Hematopoietic multipotent progenitor cell (in vitro differentiated cells): ENCODE results near the gene TUBGCP5. TPM values are rescaled to one million over a fixed set of nuclear protein-coding genes. Genes with fewer than 3 reads are reported as not detected.
"Not testable (repeated sequence)": the region's sequence is repeated elsewhere in the genome, so short reads cannot be mapped to it uniquely, and the experiment has no call there.

Experiments used
- DNase-seq, 3 donors: peaks; one replicate each; pipeline ENCODE4 v3.0.0-alpha.2; 2011 to 2015; ENCODE audit warnings: low read depth in 2 of 3, low spot score in 2 of 3
- total RNA-seq: library from RNA; depleted of rRNA; stranded (reverse); fragments of >200 nt; gene quantifications from one replicate; pipeline ENCODE4 v1.2.3, GENCODE V29; 2012

Gene TUBGCP5
- 8.1 TPM for total RNA-seq

DNA sequence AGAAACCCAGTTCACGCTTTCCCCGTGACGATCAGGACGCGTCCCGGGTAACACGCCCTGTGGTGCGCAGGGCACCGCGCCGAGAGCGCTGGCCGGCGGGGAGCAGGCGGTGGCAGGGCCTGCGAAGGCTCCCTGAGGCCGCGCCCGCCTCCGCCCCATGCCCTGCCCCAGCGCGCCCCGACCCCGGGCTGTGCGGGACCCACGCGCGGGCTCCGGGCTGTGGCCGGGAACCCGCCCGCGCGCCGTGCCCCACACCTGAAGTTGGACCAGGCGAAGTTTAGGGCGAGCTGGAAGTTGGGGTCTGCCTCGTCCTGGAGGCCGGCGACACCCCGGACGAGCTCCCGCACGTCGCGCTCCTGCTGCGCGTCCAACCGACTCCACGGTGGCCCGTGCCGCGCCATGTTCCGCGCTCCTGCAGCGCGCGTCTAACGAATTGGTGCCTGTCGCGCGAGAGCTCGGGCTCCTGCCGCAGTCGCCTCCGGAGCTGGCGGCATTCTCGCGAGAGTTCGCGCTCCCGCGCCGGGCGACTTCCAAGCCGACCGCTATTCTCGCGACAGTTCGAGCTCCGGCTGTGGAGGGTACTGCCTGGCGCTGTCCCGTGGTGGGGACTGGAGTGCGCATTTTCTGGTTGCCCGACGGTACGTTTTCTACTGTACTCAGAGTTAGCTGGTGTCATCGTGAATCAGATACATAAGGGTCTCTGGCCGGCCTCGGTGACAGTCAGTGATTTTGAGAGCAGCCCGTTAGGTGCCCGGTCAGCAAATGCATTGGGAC is at the start of gene TUBGCP5:
Gene TUBGCP5, minus strand, starts transcription at position 427 of the 774 bp plus-strand sequence. Its CDS starts 26 bp downstream, at position 401.
- DNase-seq, result peak; percentile 90 to 99 (median 98)

DNA sequence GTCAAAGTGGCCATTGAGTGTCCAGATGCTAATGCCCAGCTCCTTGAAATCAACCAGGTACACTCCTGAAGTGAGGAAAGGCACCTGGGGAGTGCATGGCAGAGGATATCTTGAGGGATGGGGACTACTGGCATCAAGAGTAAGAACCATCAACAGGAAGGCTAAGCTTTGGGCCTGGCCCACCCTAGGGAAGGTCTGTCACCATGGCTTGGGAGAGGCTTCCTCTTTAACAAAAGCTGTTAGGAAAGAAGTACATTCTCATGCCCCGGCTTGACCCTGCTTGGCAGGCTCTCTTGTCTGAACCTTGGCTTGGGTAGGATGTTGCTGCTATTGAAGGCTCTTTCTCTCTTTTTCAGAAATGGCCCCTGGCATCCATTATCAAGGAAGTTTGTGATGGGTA is 43.7 kb upstream of the TUBGCP5 start:
- no peak for DNase-seq

- DNase-seq, result not testable (repeated sequence)
These were observed 42.8 kb upstream of the TUBGCP5 start for GRCh38 chr15:23081996-23082737.

- no peak for DNase-seq
These were observed 41.9 kb upstream of the TUBGCP5 start for GRCh38 chr15:23081271-23081670.

DNA sequence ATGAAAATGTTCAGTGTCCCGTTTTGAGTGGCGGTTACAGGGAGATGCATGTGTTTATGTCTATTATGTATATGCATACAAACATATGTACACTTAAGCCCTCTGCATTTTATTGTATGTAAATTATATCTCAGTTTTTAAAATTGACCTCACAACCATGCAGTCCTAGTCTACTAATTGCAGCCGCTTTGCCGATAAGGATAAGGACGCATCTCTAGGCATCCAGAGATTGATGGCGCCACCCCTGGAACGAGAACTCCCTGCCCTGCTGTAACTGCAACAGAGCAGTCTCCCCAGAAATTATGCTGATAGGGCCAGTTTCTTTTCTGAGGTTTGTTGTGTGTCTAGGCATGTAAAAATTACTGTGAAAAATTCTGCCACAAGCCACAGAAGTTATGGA is 40.4 kb upstream of the TUBGCP5 start:
- DNase-seq, result no peak

GRCh38 chr15:23075927-23076326 is 36.6 kb upstream of the TUBGCP5 start:
- DNase-seq, result no peak

GRCh38 chr15:23074684-23075083 is 35.3 kb upstream of the TUBGCP5 start:
- no peak for DNase-seq

DNA sequence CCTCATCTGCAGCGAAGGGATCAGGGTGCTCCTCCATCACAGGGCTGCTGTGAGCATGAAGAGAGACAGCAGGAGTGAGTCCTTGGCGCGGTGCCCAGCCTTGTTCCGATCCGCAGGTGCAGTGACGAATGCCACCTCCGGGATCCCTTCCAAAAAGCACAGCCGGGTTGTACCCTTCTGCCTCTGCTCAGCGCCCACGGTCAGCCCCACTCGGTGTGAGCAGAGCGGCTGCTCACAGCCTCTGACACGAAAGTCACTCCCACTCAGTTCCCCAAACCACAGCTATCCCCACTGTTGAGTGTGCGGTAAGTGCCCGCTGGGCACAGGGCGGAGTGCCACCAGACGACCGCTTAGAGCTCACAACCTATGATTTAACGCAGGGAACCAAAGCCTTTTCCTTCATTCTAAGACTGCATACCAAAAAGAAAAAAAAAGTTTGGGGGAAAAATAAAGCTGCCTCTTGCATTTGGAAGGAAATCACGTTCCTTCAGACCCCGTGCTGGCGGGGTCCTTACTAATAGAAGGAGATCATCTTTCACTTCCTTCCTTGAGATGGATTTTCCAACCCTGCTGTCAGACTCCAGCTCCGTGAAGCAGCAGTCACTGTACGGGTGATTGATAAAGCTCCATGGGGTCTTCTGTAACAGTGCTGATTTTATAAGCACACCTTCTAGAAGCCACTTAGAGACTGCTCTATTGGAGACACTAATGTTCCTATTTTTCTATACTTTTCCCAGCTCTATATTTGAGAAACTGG is 34.7 kb upstream of the TUBGCP5 start:
- no peak for DNase-seq

- DNase-seq, result no peak
These were observed 33.3 kb upstream of the TUBGCP5 start for GRCh38 chr15:23072633-23073032.

- no peak for DNase-seq
These were observed 30.3 kb upstream of the TUBGCP5 start for GRCh38 chr15:23069496-23070166.

DNA sequence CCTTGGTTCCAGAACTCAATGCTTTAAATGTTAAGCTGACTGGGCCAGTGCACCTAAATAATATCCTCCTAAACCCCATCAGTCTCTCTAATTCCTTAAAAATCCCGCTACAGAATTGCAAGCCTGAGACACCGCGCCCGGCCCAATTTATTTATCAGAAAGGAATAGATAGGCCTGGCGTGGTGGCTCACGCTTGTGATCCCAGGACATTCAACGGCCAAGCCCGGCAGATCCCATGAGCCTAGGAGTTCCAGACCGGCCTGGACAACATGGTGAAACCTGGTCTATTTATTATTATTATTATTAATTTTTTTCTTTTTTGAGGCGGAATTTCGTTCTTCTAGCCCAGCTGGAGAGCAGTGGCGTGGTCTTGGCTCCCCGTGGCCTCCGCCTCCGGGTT is 28.0 kb upstream of the TUBGCP5 start:
- no peak for DNase-seq

DNA sequence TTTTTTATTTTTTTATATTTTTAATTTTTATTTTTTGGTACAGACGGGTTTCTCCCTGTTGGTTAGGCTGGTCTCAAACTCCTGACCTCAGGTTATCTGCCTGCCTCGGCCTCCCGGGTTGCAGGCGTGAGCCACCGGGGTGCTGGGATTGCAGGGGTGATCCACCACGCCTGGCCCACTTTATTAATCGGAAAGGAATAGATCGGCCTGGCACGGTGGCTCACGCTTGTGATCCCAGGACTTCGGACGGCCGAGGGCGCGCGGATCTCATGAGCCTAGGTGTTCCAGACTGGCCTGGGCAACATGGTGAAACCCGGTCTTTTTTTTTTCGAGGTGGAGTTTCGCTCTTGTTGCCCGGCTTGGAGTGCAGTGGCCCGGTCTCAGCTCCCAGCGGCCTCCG is 26.5 kb upstream of the TUBGCP5 start:
- no peak for DNase-seq

GRCh38 chr15:23064156-23064555 is 24.8 kb upstream of the TUBGCP5 start:
- DNase-seq, result no peak

GRCh38 chr15:23057707-23058106 is 18.3 kb upstream of the TUBGCP5 start:
- DNase-seq, result no peak

DNA sequence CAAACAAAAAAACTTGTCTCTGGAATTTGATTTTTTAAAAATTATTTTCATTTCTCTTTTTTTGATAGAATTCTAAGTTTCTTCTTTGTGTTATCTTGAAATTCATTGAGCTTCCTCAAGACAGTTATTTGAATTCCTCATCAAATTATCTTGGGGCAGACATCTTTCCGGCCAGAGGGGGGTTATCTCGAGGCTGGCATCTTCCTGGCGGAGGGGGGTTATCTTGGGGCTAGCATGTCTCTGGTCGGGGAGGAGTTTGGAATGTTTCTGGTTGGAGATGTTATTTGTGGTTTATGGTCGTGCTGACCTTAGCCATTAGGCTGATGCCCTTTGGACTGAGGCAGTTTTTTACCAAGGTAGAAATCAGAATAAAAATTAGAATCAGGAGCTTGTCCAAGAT is 15.9 kb upstream of the TUBGCP5 start:
- no peak for DNase-seq

DNA sequence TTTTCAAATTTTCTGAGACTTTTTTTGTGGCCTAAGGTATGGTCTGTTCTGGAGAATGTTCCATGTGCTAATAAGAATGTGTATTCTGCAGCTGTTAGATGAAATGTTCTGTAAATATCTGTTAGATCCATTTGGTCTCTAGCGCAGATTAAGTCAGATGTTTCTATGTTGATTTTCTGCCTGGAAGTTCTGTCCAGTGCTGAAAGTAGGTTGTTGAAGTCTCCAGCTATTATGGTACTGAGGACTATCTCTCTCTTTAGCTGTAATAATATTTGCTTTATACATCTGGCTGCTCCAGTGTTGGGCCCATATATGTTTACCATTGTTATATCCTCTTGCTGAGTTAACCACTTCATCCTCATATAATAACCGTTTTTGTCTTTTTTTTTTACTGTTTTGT is 13.2 kb upstream of the TUBGCP5 start:
- no peak for DNase-seq

GRCh38 chr15:23050708-23051107 is 11.3 kb upstream of the TUBGCP5 start:
- no peak for DNase-seq

GRCh38 chr15:23049984-23050628 is 10.7 kb upstream of the TUBGCP5 start:
- no peak for DNase-seq

DNA sequence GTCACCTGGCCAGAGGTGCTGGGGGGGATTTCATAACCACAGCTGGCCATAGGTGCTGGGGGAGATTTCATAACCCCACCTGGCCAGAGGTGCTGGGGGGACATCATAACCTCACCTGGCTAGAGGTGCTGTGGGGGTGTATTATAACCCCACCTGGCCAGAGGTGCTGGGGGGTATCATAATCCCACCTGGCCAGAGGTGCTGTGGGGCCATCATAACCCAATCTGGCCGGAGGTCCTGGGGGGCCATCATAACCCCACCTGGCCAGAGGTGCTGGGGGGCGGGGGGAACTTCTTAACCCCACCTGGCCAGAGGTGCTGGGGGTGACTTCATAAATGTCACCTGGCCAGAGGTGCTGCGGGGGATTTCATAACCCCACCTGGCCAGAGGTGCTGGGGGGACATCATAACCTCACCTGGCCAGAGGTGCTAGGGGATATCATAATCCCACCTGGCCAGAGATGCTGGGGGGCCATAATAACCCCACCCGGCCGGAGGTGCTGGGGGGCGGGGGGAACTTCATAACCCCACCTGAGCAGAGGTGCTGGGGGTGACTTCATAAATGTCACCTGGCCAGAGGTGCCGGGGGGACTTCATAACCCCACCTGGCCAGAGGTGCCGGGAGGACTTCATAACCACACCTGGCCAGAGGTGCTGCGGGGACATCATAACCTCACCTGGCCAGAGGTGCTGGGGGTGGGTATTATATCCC is 9.4 kb upstream of the TUBGCP5 start:
- not testable (repeated sequence) for DNase-seq

GRCh38 chr15:23043987-23044386 is 4.6 kb upstream of the TUBGCP5 start:
- not testable (repeated sequence) for DNase-seq
